Caco-2 (cell line): Measurements from ENCODE around the gene ELMO1. TPM values are rescaled to one million over a fixed set of nuclear protein-coding genes. Genes with fewer than 3 reads are reported as not detected.

Experiments
- BruUV-seq: library from RNA; stranded (reverse); fragments of 400-500 nt; replicated peaks from 2 replicates; lab custom pipeline; 2021; lab: Mats Ljungman, UMichigan
- CTCF ChIA-PET: fragments of 300-600 bp; sonication (Branson Sonifier 250); formaldehyde crosslinking; loops from one replicate; lab custom pipeline; 2022; ENCODE audit warnings: antibody characterized with exemption; lab: Charles Lee
- POLR2A ChIA-PET: fragments of 300-600 bp; sonication (Branson Sonifier 250); formaldehyde crosslinking; loops from one replicate; lab custom pipeline; 2022; ENCODE audit warnings: antibody characterized with exemption; lab: Charles Lee
- DNase-seq, 2 experiments: peaks; one replicate each; pipeline versions ENCODE4 v3.0.0 to v3.0.0-alpha.2; 2020 to 2022
- H3K27me3 ChIP-seq: replicated peaks from 2 replicates; pipeline ENCODE4 v1.6.0; 2011; ENCODE audit warnings: low read length; ENCODE audit not compliant: control insufficient read depth, insufficient read depth
- H3K36me3 ChIP-seq: 2 replicates; pipeline ENCODE4 v1.5.1; 2011; ENCODE audit warnings: low read length; ENCODE audit not compliant: control insufficient read depth, insufficient read depth
- H3K4me1 ChIP-seq: fragments of 250-450 bp; sonication (Bioruptor Pico); 2 replicates; pipeline ENCODE4 v1.5.1; 2020; ENCODE audit warnings: mild to moderate bottlenecking
- H3K4me3 ChIP-seq: 2 replicates; pipeline ENCODE4 v1.5.1; 2011; ENCODE audit warnings: low read depth, mild to moderate bottlenecking, control low read depth, low read length
- H3K9me3 ChIP-seq: fragments of 250-450 bp; sonication (Bioruptor Pico); 2 replicates; pipeline ENCODE4 v1.5.1; 2020; ENCODE audit warnings: mild to moderate bottlenecking, moderate library complexity
- H3K27ac Mint-ChIP-seq: one replicate; pipeline ENCODE4 v1.8.0; 2022; ENCODE audit warnings: mixed read lengths; ENCODE audit not compliant: unreplicated experiment
- H3K27me3 Mint-ChIP-seq: one replicate; pipeline ENCODE4 v1.8.0; 2022; ENCODE audit warnings: mixed read lengths; ENCODE audit not compliant: insufficient read depth, unreplicated experiment
- H3K36me3 Mint-ChIP-seq: one replicate; pipeline ENCODE4 v1.8.0; 2022; ENCODE audit warnings: mild to moderate bottlenecking, mixed read lengths; ENCODE audit not compliant: insufficient read depth, unreplicated experiment
- H3K4me1 Mint-ChIP-seq: one replicate; pipeline ENCODE4 v1.8.0; 2022; ENCODE audit warnings: low read depth, mixed read lengths; ENCODE audit not compliant: unreplicated experiment
- H3K4me3 Mint-ChIP-seq: one replicate; pipeline ENCODE4 v1.8.0; 2022; ENCODE audit warnings: mild to moderate bottlenecking, moderate library complexity, mixed read lengths; ENCODE audit not compliant: unreplicated experiment
- H3K9me3 Mint-ChIP-seq: one replicate; pipeline ENCODE4 v1.8.0; 2022; ENCODE audit warnings: mixed read lengths; ENCODE audit not compliant: unreplicated experiment
- intact Hi-C: fragments of 100-400 bp; cut with micrococcal nuclease; formaldehyde crosslinking; loops from one replicate; pipeline ENCODE4 v1.10.0; 2022; ENCODE audit not compliant: unreplicated experiment
- total RNA-seq: library from RNA; stranded (reverse); gene quantifications from 2 replicates; pipeline ENCODE4 v1.2.3, GENCODE V29; 2022
- TF ChIP-seq, protein P1 (sequence below), 2 experiments: fragments of 200-600 bp in 1 of 2; IDR thresholded peaks; 1 replicate in 1 of 2; 2 replicates in 1 of 2; pipeline versions ENCODE4 v1.5.1 to v1.8.0; 2011 to 2022; ENCODE audit warnings: antibody characterized with exemption in 1 of 2, control low read depth in 1 of 2, inconsistent platforms in 1 of 2, low read depth in 1 of 2, low read length in 1 of 2, mild to moderate bottlenecking in 1 of 2, moderate library complexity in 1 of 2; ENCODE audit not compliant: insufficient read depth in 1 of 2, severe bottlenecking in 1 of 2, unreplicated experiment in 1 of 2

ELMO1 gene
- total RNA-seq, 1 experiment from 2014 or later = 0.14 TPM

DNA sequence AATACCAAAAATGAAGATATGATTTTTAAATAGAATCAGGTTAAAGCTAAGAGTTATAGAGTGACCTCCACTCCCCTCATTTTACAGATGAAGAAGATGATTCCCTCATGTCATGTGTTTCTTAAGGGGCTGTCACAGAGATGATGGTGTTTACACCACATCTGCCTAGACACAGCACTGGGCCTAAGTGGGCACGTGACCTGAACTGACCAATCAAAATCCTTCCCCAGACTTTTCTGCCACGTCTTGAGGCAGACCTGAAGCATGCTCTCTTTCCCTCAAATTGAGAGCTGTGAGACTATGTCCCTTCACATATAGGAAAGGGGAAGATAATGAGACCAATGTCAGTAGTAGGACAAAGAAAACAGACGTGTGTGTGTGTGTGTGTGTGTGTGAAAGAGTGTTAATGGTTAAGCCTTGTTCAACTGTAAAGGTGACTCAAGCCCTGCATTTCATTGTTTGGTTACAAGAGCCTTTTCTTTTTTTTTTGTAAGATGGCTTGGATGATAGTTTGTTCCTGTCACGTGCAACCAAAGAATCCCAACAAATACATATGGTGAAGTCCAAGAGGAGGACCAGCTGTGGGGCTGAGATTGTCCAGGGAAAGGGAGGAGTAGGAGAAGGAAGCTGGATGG is 551.6 kb downstream of the ELMO1 start:
- CTCF ChIA-PET = interaction anchor here (1.6 kb wide), 1 partner anchor 74 kb away, joined by 5 read pairs; no protein-coding TSS in a partner anchor

DNA sequence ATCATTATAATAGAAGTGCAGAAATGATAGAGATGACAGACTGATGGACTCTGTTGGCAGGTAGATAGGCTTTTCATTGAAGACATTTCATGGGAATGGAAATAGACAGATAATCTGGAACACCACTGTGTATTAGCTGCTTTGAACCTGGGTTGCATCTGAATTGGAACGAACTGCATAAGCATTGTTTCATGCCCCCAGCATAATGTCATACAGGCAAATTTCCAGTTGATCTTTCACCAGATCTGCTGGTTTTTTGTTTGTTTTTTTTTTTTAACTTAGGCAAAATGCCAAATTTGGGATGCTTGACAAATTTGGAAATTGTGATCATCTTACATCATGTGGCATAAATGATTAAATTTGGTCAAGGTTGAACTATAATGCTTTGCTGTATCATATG is 552.2 kb downstream of the ELMO1 start:
- H3K36me3 ChIP-seq = no peaks in the 10 kb centered on the region
- POLR2A ChIA-PET = no interaction called here
- no TSS peak for BruUV-seq
- H3K36me3 Mint-ChIP-seq = no peaks in the 10 kb centered on the region
- intact Hi-C loops = no loop called here
- no peaks in the 10 kb centered on the region for H3K27me3 Mint-ChIP-seq
- no peaks in the 10 kb centered on the region for H3K27me3 ChIP-seq
- H3K27ac Mint-ChIP-seq = no peak overlapping the region
- CTCF ChIA-PET = no interaction called here
- peaks cover 45% of the 10 kb centered on the region for H3K9me3 Mint-ChIP-seq
- H3K4me1 ChIP-seq = peaks cover 19% of the 10 kb centered on the region
- peaks cover 27% of the 10 kb centered on the region for H3K4me1 Mint-ChIP-seq
- TF ChIP-seq, protein P1, sequence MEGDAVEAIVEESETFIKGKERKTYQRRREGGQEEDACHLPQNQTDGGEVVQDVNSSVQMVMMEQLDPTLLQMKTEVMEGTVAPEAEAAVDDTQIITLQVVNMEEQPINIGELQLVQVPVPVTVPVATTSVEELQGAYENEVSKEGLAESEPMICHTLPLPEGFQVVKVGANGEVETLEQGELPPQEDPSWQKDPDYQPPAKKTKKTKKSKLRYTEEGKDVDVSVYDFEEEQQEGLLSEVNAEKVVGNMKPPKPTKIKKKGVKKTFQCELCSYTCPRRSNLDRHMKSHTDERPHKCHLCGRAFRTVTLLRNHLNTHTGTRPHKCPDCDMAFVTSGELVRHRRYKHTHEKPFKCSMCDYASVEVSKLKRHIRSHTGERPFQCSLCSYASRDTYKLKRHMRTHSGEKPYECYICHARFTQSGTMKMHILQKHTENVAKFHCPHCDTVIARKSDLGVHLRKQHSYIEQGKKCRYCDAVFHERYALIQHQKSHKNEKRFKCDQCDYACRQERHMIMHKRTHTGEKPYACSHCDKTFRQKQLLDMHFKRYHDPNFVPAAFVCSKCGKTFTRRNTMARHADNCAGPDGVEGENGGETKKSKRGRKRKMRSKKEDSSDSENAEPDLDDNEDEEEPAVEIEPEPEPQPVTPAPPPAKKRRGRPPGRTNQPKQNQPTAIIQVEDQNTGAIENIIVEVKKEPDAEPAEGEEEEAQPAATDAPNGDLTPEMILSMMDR (IDR thresholded peaks at IDR 0.05; ENCODE audit: insufficient read depth in 1 of 2, low read depth in 1 of 2, low read length in 1 of 2, severe bottlenecking in 1 of 2, unreplicated experiment in 1 of 2) = no peak
- no peak for DNase-seq
- no peak overlapping the region for H3K4me3 ChIP-seq
- peaks cover 16% of the 10 kb centered on the region for H3K9me3 ChIP-seq
- no peak overlapping the region for H3K4me3 Mint-ChIP-seq

More for the DNA sequence above, 551.6 kb downstream of the ELMO1 start:
- H3K36me3 ChIP-seq = no peaks in the 10 kb centered on the region
- H3K36me3 Mint-ChIP-seq = no peaks in the 10 kb centered on the region
- H3K27ac Mint-ChIP-seq = peak overlapping the region; percentile 74
- H3K9me3 Mint-ChIP-seq = peaks cover 44% of the 10 kb centered on the region
- peaks cover 19% of the 10 kb centered on the region for H3K4me1 ChIP-seq
- H3K4me3 Mint-ChIP-seq = peak overlapping the region; percentile 3
- TF ChIP-seq, protein P1 (IDR thresholded peaks at IDR 0.05; ENCODE audit: insufficient read depth in 1 of 2, low read depth in 1 of 2, low read length in 1 of 2, severe bottlenecking in 1 of 2, unreplicated experiment in 1 of 2) = no peak
- no peaks in the 10 kb centered on the region for H3K27me3 ChIP-seq
- no peaks in the 10 kb centered on the region for H3K27me3 Mint-ChIP-seq
- intact Hi-C loops = no loop called here
- BruUV-seq = no TSS peak
- POLR2A ChIA-PET = no interaction called here
- H3K4me3 ChIP-seq = no peak overlapping the region
- H3K4me1 Mint-ChIP-seq = peaks cover 27% of the 10 kb centered on the region
- peaks cover 16% of the 10 kb centered on the region for H3K9me3 ChIP-seq
- DNase-seq = no peak

DNA sequence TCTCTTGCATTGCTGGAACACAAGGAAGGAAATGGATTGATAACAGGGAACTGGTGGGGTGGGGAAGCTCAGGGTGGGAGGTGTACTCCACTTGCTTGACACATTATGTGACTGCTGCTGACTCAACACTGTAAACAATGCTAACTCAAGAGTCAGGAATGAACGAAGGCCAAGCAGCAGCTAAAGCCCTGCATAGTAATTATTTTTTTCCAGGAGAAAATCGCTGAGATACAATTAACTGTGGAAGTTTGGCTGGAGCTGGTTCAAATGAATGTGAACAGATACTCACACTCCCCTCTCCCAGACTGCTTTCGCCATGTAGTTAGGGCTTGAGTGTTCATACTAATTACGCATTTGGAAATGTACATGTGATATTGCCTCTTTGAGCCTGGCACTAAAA is 553.5 kb downstream of the ELMO1 start:
- BruUV-seq = no TSS peak
- no peak for DNase-seq
- ChIA-PET POLR2A (no interaction called here), CTCF (no interaction called here)
- intact Hi-C loops = no loop called here
- H3K9me3 Mint-ChIP-seq = peaks cover 46% of the 10 kb centered on the region
- Histone ChIP-seq H3K4me3 (no peak overlapping the region), H3K4me1 (peaks cover 19% of the 10 kb centered on the region), H3K36me3 (no peaks in the 10 kb centered on the region), H3K9me3 (peaks cover 10% of the 10 kb centered on the region), H3K27me3 (no peaks in the 10 kb centered on the region)
- H3K4me3 Mint-ChIP-seq = no peak overlapping the region
- no peaks in the 10 kb centered on the region for H3K36me3 Mint-ChIP-seq
- TF ChIP-seq, protein P1 (IDR thresholded peaks at IDR 0.05; ENCODE audit: insufficient read depth in 1 of 2, low read depth in 1 of 2, low read length in 1 of 2, severe bottlenecking in 1 of 2, unreplicated experiment in 1 of 2) = no peak
- H3K4me1 Mint-ChIP-seq = peaks cover 27% of the 10 kb centered on the region
- H3K27ac Mint-ChIP-seq = no peak overlapping the region
- H3K27me3 Mint-ChIP-seq = no peaks in the 10 kb centered on the region
